Left lung (tissue), 10 donors: ENCODE results near the gene NBAS. TPM values are rescaled to one million over a fixed set of nuclear protein-coding genes. Genes with fewer than 3 reads are reported as not detected.

ENCODE experiments used
- ATAC-seq: fragments of 200-7000 bp; cut with Tn5 transposase; one replicate; pipeline ENCODE4 v1.9.1; 2020; ENCODE audit warnings: moderate library complexity
- DNase-seq, 4 donors: peaks; one replicate each; pipeline ENCODE4 v3.0.0-alpha.2; 2013 to 2020
- H3K27ac ChIP-seq, 2 donors: fragments of 200-600 bp; sonication (generic) in 1 of 2; one replicate each; pipeline versions ENCODE4 v1.5.0 to v1.8.0; 2020 to 2021
- H3K27me3 ChIP-seq, 2 donors: fragments of 200-600 bp; sonication (generic) in 1 of 2; one replicate each; pipeline versions ENCODE4 v1.5.0 to v1.8.0; 2020 to 2021
- H3K36me3 ChIP-seq, 2 donors: fragments of 200-600 bp; sonication (generic) in 1 of 2; one replicate each; pipeline versions ENCODE4 v1.5.0 to v1.8.0; 2020 to 2021
- H3K4me1 ChIP-seq, 2 donors: fragments of 200-600 bp; one replicate each; pipeline ENCODE4 v1.8.0; 2021
- H3K4me3 ChIP-seq, 2 donors: fragments of 200-600 bp; sonication (generic) in 1 of 2; one replicate each; pipeline versions ENCODE4 v1.5.0 to v1.8.0; 2020 to 2021; ENCODE audit warnings: mild to moderate bottlenecking in 1 of 2
- H3K9me3 ChIP-seq, 2 donors: fragments of 200-600 bp; sonication (generic) in 1 of 2; one replicate each; pipeline versions ENCODE4 v1.5.0 to v1.8.0; 2020 to 2021
- intact Hi-C, 2 donors: fragments of 100-400 bp; cut with DNase I; formaldehyde crosslinking; loops; one replicate each; pipeline versions ENCODE4 v1.11.2 to v1.14.2; 2022
- polyA plus RNA-seq, 6 donors: library from polyadenylated mRNA; unstranded; fragments of 120-200 nt; gene quantifications; one replicate each; pipeline ENCODE4 v1.2.1, GENCODE V29; 2013; ENCODE audit not compliant: insufficient read length in 6 of 6
- total RNA-seq, 2 donors: library from RNA; stranded (reverse); fragmentation: NEBNext Ultra II Directional; extraction: Animal tissue kit (Norgen Biotek cat#: 25700); gene quantifications; one replicate each; pipeline ENCODE4 v1.2.1, GENCODE V29; 2021
- TF ChIP-seq, protein P1 (sequence below), 2 donors: fragments of 200-600 bp; sonication (generic) in 1 of 2; IDR thresholded peaks; one replicate each; pipeline versions ENCODE4 v1.5.0 to v1.8.0; 2021; ENCODE audit warnings: antibody characterized with exemption in 2 of 2
- donor health status: DM: no; HTN: yes; CAD: no.
- donor health status: DM: no; HTN: no; CAD: no.

Gene NBAS
- total and polyA plus RNA-seq, 8 donors = 36.6 to 57.4 (median 46.3) TPM

DNA sequence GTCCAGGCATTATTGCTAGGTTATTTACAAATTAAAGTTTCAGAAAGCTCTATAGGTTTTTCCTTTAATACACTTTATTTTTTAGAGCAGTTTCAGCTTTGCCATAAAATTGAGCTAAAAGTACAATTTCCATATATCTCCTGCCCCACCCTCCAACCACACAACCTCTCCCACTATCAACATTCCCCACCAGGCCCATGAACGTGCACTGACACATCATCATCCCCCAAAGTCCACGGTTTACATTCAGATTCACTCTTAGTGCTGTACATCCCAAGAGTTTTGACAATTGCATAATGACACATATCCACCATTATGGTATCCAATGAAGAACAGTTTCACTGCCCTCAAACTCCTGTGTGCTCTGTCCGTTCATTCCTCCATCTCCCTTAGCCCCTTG lies 139.4 kb downstream of the NBAS start:
- Histone ChIP-seq H3K4me1 (no peaks in the 10 kb centered on the region), H3K9me3 (no peaks in the 10 kb centered on the region), H3K27ac (no peak overlapping the region), H3K27me3 (no peaks in the 10 kb centered on the region), H3K4me3 (no peak overlapping the region), H3K36me3 (peaks cover 0 to 19% of the 10 kb centered on the region in 2 donors)
- TF ChIP-seq, protein P1, sequence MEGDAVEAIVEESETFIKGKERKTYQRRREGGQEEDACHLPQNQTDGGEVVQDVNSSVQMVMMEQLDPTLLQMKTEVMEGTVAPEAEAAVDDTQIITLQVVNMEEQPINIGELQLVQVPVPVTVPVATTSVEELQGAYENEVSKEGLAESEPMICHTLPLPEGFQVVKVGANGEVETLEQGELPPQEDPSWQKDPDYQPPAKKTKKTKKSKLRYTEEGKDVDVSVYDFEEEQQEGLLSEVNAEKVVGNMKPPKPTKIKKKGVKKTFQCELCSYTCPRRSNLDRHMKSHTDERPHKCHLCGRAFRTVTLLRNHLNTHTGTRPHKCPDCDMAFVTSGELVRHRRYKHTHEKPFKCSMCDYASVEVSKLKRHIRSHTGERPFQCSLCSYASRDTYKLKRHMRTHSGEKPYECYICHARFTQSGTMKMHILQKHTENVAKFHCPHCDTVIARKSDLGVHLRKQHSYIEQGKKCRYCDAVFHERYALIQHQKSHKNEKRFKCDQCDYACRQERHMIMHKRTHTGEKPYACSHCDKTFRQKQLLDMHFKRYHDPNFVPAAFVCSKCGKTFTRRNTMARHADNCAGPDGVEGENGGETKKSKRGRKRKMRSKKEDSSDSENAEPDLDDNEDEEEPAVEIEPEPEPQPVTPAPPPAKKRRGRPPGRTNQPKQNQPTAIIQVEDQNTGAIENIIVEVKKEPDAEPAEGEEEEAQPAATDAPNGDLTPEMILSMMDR (IDR thresholded peaks at IDR 0.05) = no peak
- intact Hi-C loops = no loop called here
- ATAC-seq = no peak
- DNase-seq = no peak

DNA sequence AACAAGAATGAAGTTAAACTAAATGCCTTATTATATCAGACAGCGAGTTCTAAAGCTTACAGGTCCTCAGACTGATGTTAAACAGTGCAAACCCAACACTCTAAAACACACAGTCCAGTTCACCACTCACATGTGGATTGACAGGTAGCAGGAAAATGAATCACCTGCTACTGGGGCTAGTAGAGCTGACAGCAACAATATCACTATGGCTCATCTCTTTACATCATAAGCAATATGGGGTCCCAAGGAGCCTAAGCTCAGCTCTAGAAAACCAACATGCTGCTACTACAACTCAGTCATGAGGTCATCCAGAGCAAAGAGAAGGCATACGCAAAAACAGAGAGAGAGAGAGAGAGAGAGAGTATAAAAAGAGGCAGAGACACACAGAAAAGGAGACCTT lies 145.4 kb downstream of the NBAS start:
- Histone ChIP-seq H3K4me1 (no peaks in the 10 kb centered on the region), H3K27me3 (no peaks in the 10 kb centered on the region), H3K9me3 (no peaks in the 10 kb centered on the region), H3K4me3 (no peak overlapping the region), H3K36me3 (peaks cover 0 to 46% of the 10 kb centered on the region in 2 donors), H3K27ac (no peak overlapping the region)
- TF ChIP-seq, protein P1 (IDR thresholded peaks at IDR 0.05) = no peak
- ATAC-seq (no peak), DNase-seq (no peak)
- intact Hi-C loops = no loop called here

DNA sequence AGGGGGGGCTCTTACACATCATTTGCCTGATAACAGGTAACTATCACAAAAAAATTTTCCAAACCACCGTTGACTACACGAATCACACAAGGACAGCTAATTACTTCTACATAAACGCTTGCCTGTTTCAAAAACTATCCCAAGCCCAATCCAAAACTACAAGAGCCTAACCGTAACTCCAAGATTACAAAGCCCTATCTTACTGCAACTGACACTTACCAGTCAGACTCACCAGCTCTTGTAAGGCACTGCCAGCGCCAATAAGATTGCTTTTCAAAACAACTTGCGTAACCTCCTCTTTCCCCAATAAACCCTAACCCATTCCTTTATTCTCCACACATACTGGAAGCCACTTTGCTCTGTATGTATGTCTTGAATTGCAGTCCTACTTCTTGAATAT lies 148.4 kb downstream of the NBAS start:
- Histone ChIP-seq H3K4me1 (no peaks in the 10 kb centered on the region), H3K9me3 (no peaks in the 10 kb centered on the region), H3K36me3 (peaks cover 0 to 60% of the 10 kb centered on the region in 2 donors)

DNA sequence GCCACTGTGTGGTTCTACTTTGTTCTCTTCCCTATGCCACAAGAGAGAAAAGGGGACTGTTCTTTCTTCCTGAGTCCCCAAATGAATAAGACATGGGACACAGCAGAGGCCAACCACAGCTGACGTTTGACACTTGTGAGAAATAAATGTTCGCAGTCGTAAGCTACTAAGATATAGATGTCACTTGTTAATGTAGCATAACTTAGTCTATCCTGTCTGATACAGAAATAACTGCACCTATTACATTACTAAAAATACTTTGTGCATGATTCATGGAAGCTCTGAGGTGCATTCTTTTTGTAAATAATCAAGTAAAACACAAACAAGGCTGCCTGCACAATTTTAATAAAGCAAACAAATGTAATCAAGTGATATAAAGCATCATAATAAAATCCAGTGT lies 148.8 kb downstream of the NBAS start:
- H3K4me3 ChIP-seq = no peak overlapping the region
- no peak overlapping the region for H3K27ac ChIP-seq
- ATAC-seq (no peak), DNase-seq (no peak)
- peaks cover 0 to 60% of the 10 kb centered on the region in 2 donors for H3K36me3 ChIP-seq
- TF ChIP-seq, protein P1 (IDR thresholded peaks at IDR 0.05) = no peak
- intact Hi-C loops = no loop called here
- H3K27me3 ChIP-seq = no peaks in the 10 kb centered on the region
- no peaks in the 10 kb centered on the region for H3K9me3 ChIP-seq
- no peaks in the 10 kb centered on the region for H3K4me1 ChIP-seq

More for the DNA sequence above, 148.4 kb downstream of the NBAS start:
- TF ChIP-seq, protein P1 (IDR thresholded peaks at IDR 0.05) = no peak
- Histone ChIP-seq H3K27me3 (no peaks in the 10 kb centered on the region), H3K4me3 (no peak overlapping the region), H3K27ac (no peak overlapping the region)
- intact Hi-C loops = no loop called here
- DNase-seq (no peak), ATAC-seq (no peak)

DNA sequence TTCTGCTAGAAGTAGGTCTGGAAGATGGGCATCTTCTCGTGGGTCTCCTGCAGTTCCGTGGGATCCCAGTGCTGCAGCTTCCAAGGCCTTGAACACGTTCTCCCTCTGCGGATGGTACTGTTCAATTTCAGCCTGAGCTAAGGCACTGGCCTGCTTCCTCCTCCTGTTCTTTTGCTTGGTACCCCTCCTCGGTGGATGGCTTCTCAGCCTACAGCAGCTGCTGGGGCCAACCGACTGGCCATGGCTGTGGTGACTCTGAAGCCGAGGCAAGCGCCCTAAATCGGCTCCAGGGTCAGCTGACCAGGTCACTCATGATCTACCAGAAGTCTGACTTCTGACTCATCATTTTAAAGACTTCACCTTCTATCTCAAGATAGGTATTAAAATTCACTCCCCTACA lies 150.2 kb downstream of the NBAS start:
- ATAC-seq (no peak), DNase-seq (no peak)
- intact Hi-C loops = no loop called here
- Histone ChIP-seq H3K27ac (no peak overlapping the region), H3K4me3 (no peak overlapping the region), H3K4me1 (no peaks in the 10 kb centered on the region), H3K36me3 (peaks cover 0 to 51% of the 10 kb centered on the region in 2 donors), H3K9me3 (no peaks in the 10 kb centered on the region), H3K27me3 (no peaks in the 10 kb centered on the region)
- TF ChIP-seq, protein P1 (IDR thresholded peaks at IDR 0.05) = no peak
